KMS-11 (cell line): ENCODE data around the gene NDEL1.
A peak's percentile ranks its signal among the peaks of the same experiment; 100 is the strongest.

Source experiments
- H2AFZ ChIP-seq: fragments of 200-600 bp; sonication (generic); 2 replicates; pipeline ENCODE4 v1.6.1; 2016; ENCODE audit warnings: antibody characterized with exemption, mixed run types, low read depth
- H3K27ac ChIP-seq: fragments of 200-600 bp; sonication (generic); 2 replicates; pipeline ENCODE4 v1.6.1; 2016; ENCODE audit warnings: mild to moderate bottlenecking, mixed run types
- H3K27me3 ChIP-seq: fragments of 200-600 bp; sonication (generic); 2 replicates; pipeline ENCODE4 v1.6.1; 2017; ENCODE audit warnings: mild to moderate bottlenecking, low read depth, mixed run types, moderate library complexity; ENCODE audit not compliant: insufficient read depth
- H3K36me3 ChIP-seq: fragments of 200-600 bp; sonication (generic); 2 replicates; pipeline ENCODE4 v1.6.1; 2017; ENCODE audit warnings: mild to moderate bottlenecking, mixed run types; ENCODE audit not compliant: insufficient read depth
- H3K4me1 ChIP-seq: fragments of 200-600 bp; sonication (generic); 2 replicates; pipeline ENCODE4 v1.6.1; 2016; ENCODE audit warnings: mild to moderate bottlenecking, low read depth, mixed run types; ENCODE audit not compliant: poor library complexity, severe bottlenecking
- H3K4me2 ChIP-seq: fragments of 200-600 bp; sonication (generic); 2 replicates; pipeline ENCODE4 v1.7.0; 2016; ENCODE audit warnings: mild to moderate bottlenecking, mixed run types
- H3K4me3 ChIP-seq: fragments of 200-600 bp; sonication (generic); IDR thresholded peaks from 2 replicates; pipeline ENCODE4 v1.6.1; 2017; ENCODE audit warnings: low read depth, low read length, mixed read lengths; ENCODE audit not compliant: insufficient read depth
- H3K79me2 ChIP-seq: fragments of 200-600 bp; sonication (generic); 2 replicates; pipeline ENCODE4 v1.6.1; 2016; ENCODE audit warnings: low read depth, mixed run types; ENCODE audit not compliant: insufficient read depth
- H3K9ac ChIP-seq: fragments of 200-600 bp; sonication (generic); 2 replicates; pipeline ENCODE4 v1.6.1; 2016; ENCODE audit warnings: mild to moderate bottlenecking, mixed run types
- H4K20me1 ChIP-seq: fragments of 200-600 bp; sonication (generic); 2 replicates; pipeline ENCODE4 v1.6.1; 2016; ENCODE audit warnings: mild to moderate bottlenecking, mixed run types; ENCODE audit not compliant: insufficient read depth
- TF ChIP-seq, protein P1 (sequence below): fragments of 200-600 bp; sonication (generic); conservative IDR thresholded peaks from 2 replicates; pipeline ENCODE4 v1.6.1; 2017; ENCODE audit warnings: low read depth, mild to moderate bottlenecking, antibody characterized with exemption, low read length, moderate library complexity, mixed read lengths

NDEL1 gene

GRCh38 chr17:8406174-8406573 lies 29.5 kb upstream of the NDEL1 start:
- Histone ChIP-seq H4K20me1 (no peaks in the 10 kb centered on the region), H3K4me1 (no peaks in the 10 kb centered on the region), H3K79me2 (no peaks in the 10 kb centered on the region), H3K27me3 (no peaks in the 10 kb centered on the region), H3K27ac (no peak overlapping the region), H3K4me3 (no peak overlapping the region), H3K9ac (no peak overlapping the region), H2AFZ (no peak overlapping the region), H3K4me2 (no peak overlapping the region), H3K36me3 (no peaks in the 10 kb centered on the region)
- TF ChIP-seq, protein P1, sequence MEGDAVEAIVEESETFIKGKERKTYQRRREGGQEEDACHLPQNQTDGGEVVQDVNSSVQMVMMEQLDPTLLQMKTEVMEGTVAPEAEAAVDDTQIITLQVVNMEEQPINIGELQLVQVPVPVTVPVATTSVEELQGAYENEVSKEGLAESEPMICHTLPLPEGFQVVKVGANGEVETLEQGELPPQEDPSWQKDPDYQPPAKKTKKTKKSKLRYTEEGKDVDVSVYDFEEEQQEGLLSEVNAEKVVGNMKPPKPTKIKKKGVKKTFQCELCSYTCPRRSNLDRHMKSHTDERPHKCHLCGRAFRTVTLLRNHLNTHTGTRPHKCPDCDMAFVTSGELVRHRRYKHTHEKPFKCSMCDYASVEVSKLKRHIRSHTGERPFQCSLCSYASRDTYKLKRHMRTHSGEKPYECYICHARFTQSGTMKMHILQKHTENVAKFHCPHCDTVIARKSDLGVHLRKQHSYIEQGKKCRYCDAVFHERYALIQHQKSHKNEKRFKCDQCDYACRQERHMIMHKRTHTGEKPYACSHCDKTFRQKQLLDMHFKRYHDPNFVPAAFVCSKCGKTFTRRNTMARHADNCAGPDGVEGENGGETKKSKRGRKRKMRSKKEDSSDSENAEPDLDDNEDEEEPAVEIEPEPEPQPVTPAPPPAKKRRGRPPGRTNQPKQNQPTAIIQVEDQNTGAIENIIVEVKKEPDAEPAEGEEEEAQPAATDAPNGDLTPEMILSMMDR: no peak

DNA sequence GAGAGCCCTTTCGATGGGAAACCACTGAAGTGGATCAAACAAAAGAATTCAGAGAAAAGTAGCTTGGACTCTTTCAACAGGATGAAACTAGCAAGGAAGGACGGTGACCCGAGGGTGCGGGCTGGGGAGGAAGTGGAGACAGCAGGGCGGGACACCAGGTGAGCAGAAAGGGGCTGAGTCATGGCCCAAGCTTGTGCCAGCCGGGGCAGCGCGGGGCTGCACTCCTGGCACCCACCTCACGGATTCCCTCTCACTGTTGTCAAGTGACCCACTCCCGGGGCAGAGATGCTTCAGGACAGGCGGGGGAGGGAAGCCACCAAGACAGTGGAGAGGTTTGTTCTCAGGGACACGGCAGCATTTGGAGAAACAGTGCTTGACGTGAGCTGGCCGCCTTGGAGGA lies 27.3 kb upstream of the NDEL1 start:
- Histone ChIP-seq H3K79me2 (no peaks in the 10 kb centered on the region), H3K4me3 (no peak overlapping the region), H3K9ac (no peak overlapping the region), H3K27ac (no peak overlapping the region), H3K4me1 (no peaks in the 10 kb centered on the region), H2AFZ (no peak overlapping the region), H3K4me2 (no peak overlapping the region), H4K20me1 (no peaks in the 10 kb centered on the region), H3K36me3 (no peaks in the 10 kb centered on the region), H3K27me3 (no peaks in the 10 kb centered on the region)
- TF ChIP-seq, protein P1: no peak

DNA sequence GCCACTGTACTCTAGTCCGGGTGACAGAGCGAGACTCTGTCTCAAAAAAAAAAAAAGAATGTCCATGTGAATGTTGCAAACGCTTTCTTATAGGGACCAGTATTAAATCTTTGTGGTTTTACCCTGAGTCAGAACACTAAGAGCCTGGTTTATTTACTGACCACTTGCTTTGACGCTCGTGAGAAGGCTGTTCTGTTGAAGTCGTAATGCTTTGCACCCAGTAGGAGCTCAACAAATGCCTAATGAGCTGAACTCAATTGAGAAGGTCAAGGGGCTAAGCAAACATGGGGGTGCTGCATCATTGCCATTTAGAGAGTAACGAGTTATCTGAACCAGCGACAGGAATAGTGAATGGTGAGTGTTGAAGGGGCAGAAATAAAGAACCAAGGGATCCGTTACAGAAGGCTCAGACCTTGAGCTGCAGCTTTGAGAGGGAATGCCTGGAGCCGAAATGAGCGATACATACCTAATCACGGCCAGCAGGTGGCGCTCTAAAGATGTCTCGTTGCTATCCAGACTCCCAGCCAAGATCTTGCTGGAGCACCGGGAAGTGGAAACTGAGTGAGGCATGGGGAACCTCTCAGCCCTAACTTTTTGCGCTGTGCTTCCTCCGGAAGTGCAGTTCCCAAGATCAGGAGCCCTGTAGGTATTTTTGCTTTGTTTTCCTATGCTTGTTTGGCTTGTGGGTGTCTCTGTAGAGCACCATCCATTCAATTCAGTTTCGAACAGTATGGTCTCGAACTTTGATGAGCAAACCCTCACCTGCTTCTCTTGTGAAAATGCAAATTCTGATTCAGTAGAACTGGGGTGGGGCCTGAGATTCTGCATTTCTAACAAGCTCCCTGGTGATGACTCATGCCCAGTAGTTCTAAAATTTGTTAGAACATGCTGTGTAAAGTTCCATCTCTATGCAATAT lies 25.5 kb upstream of the NDEL1 start:
- H3K4me2 ChIP-seq: no peak overlapping the region
- no peaks in the 10 kb centered on the region for H3K79me2 ChIP-seq
- no peaks in the 10 kb centered on the region for H3K27me3 ChIP-seq
- H2AFZ ChIP-seq: no peak overlapping the region
- H4K20me1 ChIP-seq: no peaks in the 10 kb centered on the region
- H3K9ac ChIP-seq: no peak overlapping the region
- H3K4me1 ChIP-seq: no peaks in the 10 kb centered on the region
- TF ChIP-seq, protein P1: peak; percentile 69
- no peaks in the 10 kb centered on the region for H3K36me3 ChIP-seq
- no peak overlapping the region for H3K4me3 ChIP-seq
- H3K27ac ChIP-seq: no peak overlapping the region

DNA sequence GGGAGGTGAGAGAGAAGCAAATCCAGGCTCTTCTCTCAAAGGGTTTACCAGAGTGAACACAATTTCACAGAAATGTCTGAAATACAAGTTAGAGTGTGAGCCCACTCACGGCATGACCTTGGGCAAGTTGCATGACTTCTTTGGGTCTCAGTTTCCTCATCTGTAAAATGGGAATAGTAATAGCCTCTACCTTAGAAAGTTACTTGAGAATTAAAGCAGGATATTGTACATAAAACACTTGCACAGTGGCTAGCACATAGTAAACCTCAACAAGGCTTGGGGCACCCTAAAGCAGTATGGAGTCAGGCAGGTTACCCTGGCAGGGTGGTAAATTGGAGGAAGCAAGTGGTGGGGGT lies 24.8 kb upstream of the NDEL1 start:
- no peaks in the 10 kb centered on the region for H3K79me2 ChIP-seq
- H2AFZ ChIP-seq: no peak overlapping the region
- TF ChIP-seq, protein P1: no peak
- no peak overlapping the region for H3K4me3 ChIP-seq
- no peaks in the 10 kb centered on the region for H3K27me3 ChIP-seq
- H4K20me1 ChIP-seq: no peaks in the 10 kb centered on the region
- H3K4me2 ChIP-seq: no peak overlapping the region
- no peak overlapping the region for H3K9ac ChIP-seq
- H3K36me3 ChIP-seq: no peaks in the 10 kb centered on the region
- no peaks in the 10 kb centered on the region for H3K4me1 ChIP-seq
- no peak overlapping the region for H3K27ac ChIP-seq
